Esophagus (tissue), 2 donors: ENCODE data around the gene STK38. TPM values are rescaled to one million over a fixed set of nuclear protein-coding genes. Genes with fewer than 3 reads are reported as not detected.
"Not testable (repeated sequence)": the region's sequence is repeated elsewhere in the genome, so short reads cannot be mapped to it uniquely, and the experiment has no call there.

Source experiments
- H3K27ac ChIP-seq, 2 donors: one replicate each; pipeline ENCODE4 v1.5.1; 2013; ENCODE audit warnings: low read depth in 2 of 2, mild to moderate bottlenecking in 2 of 2, inconsistent platforms in 1 of 2, low read length in 1 of 2, moderate library complexity in 1 of 2
- H3K27me3 ChIP-seq, 2 donors: one replicate each; pipeline ENCODE4 v1.6.1; 2013; ENCODE audit warnings: low read length in 2 of 2, control low read depth in 1 of 2, mild to moderate bottlenecking in 1 of 2; ENCODE audit not compliant: insufficient read depth in 2 of 2, control insufficient read depth in 1 of 2
- H3K36me3 ChIP-seq, 2 donors: one replicate each; pipeline ENCODE4 v1.6.1; 2013; ENCODE audit warnings: low read length in 1 of 2; ENCODE audit not compliant: control insufficient read depth in 2 of 2, insufficient read depth in 2 of 2
- H3K4me1 ChIP-seq, 2 donors: one replicate each; pipeline ENCODE4 v1.6.1; 2013; ENCODE audit warnings: low read length in 1 of 2; ENCODE audit not compliant: control insufficient read depth in 2 of 2, insufficient read depth in 2 of 2
- H3K4me3 ChIP-seq, 2 donors: one replicate each; pipeline ENCODE4 v1.5.1; 2013; ENCODE audit warnings: low read length in 2 of 2, mild to moderate bottlenecking in 2 of 2, low read depth in 1 of 2, moderate library complexity in 1 of 2
- H3K9me3 ChIP-seq, 2 donors: one replicate each; pipeline ENCODE4 v1.6.1; 2013; ENCODE audit warnings: mild to moderate bottlenecking in 2 of 2, low read depth in 1 of 2, low read length in 1 of 2, moderate library complexity in 1 of 2; ENCODE audit not compliant: control insufficient read depth in 2 of 2, insufficient read depth in 1 of 2
- WGBS, 2 donors: extraction: QIAGEN DNeasy Blood & Tissue Kit; methylation state at CpG; one replicate each; pipeline ENCODE4 v1.1.7; 2013; 5-methylcytosine and 5-hydroxymethylcytosine counted together
- polyA plus RNA-seq, 2 donors: library from polyadenylated mRNA; stranded (reverse); fragments of 200-250 nt; gene quantifications; one replicate each; pipeline ENCODE4 v1.2.3, GENCODE V29; 2013
- donor health status: healthy with polysubstance abuse.
- donor health status: Bipolar disorder and iron deficiency.

The STK38 gene
- polyA plus RNA-seq, 2 donors, result 24.0 to 32.2 TPM

DNA sequence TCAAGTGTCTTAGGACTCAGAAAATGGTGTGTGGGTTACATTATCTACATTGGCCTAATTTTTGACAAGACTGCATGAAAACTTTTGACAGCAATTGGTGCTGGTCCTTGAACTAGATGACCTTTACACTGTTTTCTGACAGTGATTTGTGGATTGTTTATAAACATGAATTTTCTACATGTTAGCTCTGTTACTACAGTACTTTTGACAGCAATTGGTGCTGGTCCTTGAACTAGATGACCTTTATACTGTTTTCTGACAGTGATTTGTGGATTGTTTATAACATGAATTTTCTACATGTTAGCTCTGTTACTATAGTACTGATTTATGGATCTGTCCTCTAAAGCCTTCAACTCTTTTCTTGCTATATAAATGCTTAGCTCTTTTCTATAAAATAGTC, 87.8 kb downstream of the STK38 start:
- H3K27me3 ChIP-seq, result no peaks in the 10 kb centered on the region
- no peaks in the 10 kb centered on the region for H3K36me3 ChIP-seq
- no peak overlapping the region for H3K4me3 ChIP-seq
- H3K9me3 ChIP-seq, result no peaks in the 10 kb centered on the region
- H3K27ac ChIP-seq, result no peak overlapping the region
- H3K4me1 ChIP-seq, result peaks cover 0 to 2% of the 10 kb centered on the region in 2 donors

DNA sequence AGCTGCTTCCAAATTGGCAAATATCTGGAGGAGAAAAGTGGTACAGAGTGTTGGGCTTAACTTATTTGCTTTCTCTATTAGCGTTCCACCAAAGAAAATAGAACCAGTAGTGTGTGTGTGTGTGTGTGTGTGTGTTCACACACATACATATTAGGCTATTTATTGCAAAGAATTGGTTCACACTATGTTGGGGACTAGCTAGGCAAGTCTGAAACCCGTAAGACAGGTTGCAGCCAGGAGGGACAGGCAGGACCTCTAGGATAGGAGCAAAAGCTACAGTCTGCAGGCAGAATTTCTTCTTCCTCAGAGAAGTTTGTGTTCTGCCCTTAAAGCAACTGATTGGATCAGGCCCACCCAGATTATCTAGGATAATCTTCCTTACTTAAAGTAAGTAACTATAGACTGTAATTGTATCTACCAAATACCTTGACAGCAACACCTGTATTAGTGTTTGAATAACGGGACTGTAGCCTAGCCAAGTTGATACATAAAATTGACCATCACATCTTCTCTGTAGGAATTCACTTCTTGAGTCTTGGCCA, 91.7 kb downstream of the STK38 start:
- 58 to 69% methylated on average over 3 of the region's 3 CpGs for WGBS, 2 donors
- Histone ChIP-seq H3K36me3 (peaks cover 0 to 2% of the 10 kb centered on the region in 2 donors), H3K4me3 (no peak overlapping the region), H3K4me1 (peaks cover 0 to 2% of the 10 kb centered on the region in 2 donors), H3K9me3 (no peaks in the 10 kb centered on the region), H3K27me3 (no peaks in the 10 kb centered on the region), H3K27ac (peak overlapping the region in 1 of 2 donors; percentile 31)

DNA sequence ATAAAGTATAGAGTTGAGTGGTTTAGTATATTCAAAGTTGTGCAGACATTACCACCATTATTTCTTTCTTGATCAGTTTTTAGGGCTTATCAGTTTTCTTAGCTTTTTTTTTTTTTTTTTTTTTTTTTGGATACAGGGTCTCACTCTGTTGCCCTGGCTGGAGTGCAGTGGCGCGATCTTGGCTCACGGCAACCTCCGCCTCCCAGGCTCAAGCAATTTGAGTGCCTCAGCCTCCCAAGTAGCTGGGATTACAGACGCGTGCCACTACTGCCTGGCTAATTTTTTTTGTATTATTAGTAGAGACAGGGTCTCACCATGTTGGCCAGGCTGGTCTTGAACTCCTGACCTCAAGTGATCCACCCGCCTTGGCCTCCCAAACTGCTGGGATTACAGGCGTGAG, 94.4 kb downstream of the STK38 start:
- H3K27ac ChIP-seq, H3K9me3 ChIP-seq, H3K4me1 ChIP-seq, H3K36me3 ChIP-seq, H3K4me3 ChIP-seq, H3K27me3 ChIP-seq: not testable (repeated sequence)
- WGBS, 2 donors, result 95 to 97% methylated on average over 8 of the region's 8 CpGs

DNA sequence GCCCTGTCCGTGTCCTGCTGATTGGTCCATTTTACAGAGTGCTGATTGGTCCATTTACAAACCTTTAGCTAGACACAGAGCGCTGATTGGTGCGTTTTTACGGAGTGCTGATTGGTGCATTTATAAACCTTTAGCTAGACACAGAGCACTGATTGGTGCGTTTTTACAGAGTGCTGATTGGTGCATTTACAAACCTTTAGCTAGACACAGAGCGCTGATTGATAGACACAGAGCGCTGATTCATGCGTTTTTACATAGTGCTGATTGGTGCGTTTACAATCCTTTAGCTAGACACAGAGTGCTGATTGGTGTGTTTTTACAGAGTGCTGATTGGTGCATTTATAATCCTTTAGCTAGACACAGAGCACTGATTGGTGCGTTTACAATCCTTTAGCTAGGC, 98.1 kb downstream of the STK38 start:
- H3K9me3 ChIP-seq, H3K36me3 ChIP-seq, H3K4me3 ChIP-seq, H3K27ac ChIP-seq, H3K27me3 ChIP-seq, H3K4me1 ChIP-seq: not testable (repeated sequence)
- WGBS, 2 donors, result 97 to 99% methylated on average over 10 of the region's 10 CpGs

DNA sequence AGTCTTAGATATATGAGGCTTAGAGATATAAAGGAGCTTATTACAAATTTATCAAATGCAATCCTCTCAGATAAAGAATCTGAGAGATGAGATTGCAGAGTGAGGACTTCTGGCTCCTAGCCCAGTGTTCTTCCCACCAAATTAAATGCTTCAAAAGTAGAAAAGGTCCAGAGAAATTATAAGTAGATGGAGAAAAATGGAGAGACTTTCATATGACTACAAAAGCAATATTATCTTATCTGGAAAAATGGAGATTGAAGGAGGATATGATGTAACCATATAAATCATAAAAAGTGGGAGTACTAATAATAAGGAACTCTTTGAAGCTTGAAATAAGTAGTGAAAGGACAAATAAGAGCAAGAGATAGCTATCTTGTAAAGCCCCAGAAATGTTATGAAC, 101.7 kb downstream of the STK38 start:
- H3K4me3 ChIP-seq, result no peak overlapping the region

DNA sequence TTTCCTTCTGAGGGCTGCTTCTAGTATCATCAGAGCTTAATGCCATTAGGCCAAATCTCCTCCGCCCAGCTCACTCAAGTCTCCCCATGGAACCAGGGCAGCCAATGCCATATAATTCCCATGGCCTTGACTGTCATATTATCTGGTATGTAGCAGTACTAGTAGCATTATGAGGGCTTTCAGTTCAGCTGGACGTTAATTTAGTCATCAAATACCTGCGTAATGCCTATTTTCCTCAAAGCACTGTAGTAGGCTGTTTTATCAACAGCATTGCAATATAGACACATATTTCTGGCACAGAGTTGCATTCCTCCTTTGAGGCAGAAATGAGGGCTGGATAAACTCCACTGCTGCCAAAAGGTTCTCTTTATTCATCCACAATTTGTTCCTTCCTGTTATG, 102.8 kb downstream of the STK38 start:
- Histone ChIP-seq H3K9me3 (no peaks in the 10 kb centered on the region), H3K27ac (peak overlapping the region; percentile 89 to 99), H3K27me3 (no peaks in the 10 kb centered on the region), H3K4me1 (no peaks in the 10 kb centered on the region), H3K4me3 (peak overlapping the region; percentile 29 to 97), H3K36me3 (peaks cover 0 to 2% of the 10 kb centered on the region in 2 donors)
- 43 to 45% methylated on average over 3 of the region's 3 CpGs for WGBS, 2 donors

More for the DNA sequence above, 101.7 kb downstream of the STK38 start:
- Histone ChIP-seq H3K4me1 (no peaks in the 10 kb centered on the region), H3K36me3 (peaks cover 0 to 2% of the 10 kb centered on the region in 2 donors), H3K27ac (no peak overlapping the region), H3K27me3 (no peaks in the 10 kb centered on the region), H3K9me3 (no peaks in the 10 kb centered on the region)

Other genes with a start within 250 kb of the STK38 start
- gene BNIP5, start 210.6 kb downstream of the STK38 start, polyA plus RNA-seq, result not detected
- gene ETV7, start 159.8 kb downstream of the STK38 start, polyA plus RNA-seq, result 1 to 10 TPM; 2.1 to 3.3 TPM
- not detected for gene PXT1, start 104.6 kb downstream of the STK38 start, polyA plus RNA-seq
- gene KCTD20, start 104.5 kb downstream of the STK38 start, polyA plus RNA-seq, result 10 to 100 TPM; 16.6 to 18.5 TPM
- 100 to 1,000 TPM; 103 to 247 TPM for gene SRSF3, start 46.9 kb upstream of the STK38 start, polyA plus RNA-seq
- 100 to 1,000 TPM in 1 of 2 donors, 10 to 100 TPM in 1; 36.9 to 114 TPM for gene CDKN1A, start 131.2 kb upstream of the STK38 start, polyA plus RNA-seq
- gene RAB44, start 150.3 kb upstream of the STK38 start, polyA plus RNA-seq, result under 1 TPM; 0.21 to 0.37 TPM